HG03457 (cell line): ENCODE measurements around the gene EEF1AKMT4.

Experiments used
- ATAC-seq: cut with Tn5 transposase; IDR thresholded peaks from one replicate; pipeline ENCODE4 v1.9.1; 2021; ENCODE audit warnings: moderate number of reproducible peaks; ENCODE audit not compliant: unreplicated experiment

The EEF1AKMT4 gene

GRCh38 chr3:184249412-184250166, at the start of gene EEF1AKMT4:
Gene EEF1AKMT4 (plus strand): TSS chr3:184249672. CDS start chr3:184249695, 23 bp downstream.
- ATAC-seq: peak; percentile 84

DNA sequence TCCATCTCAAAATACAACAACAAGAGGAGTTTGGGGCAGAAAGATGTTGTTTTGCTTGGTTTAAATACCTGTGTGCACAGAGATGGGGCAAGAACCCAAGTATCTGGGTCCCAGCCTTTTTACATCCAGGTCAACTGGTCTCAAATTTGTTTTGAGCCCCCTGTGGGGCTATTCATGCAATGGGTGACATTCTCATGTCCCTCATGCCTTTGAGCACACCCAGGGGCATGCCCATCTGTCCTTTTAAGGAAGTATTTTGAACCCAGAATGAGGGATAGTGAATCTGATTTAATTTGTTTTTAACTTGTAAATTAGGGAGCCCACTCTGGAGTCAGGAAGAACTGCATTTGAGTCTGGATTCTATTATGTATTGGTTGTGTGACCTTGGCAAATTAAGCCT, 48.6 kb upstream of the EEF1AKMT4 start:
- no peak for ATAC-seq

GRCh38 chr3:184203526-184203925, 45.9 kb upstream of the EEF1AKMT4 start:
- no peak for ATAC-seq

GRCh38 chr3:184209146-184209923, 40.1 kb upstream of the EEF1AKMT4 start:
- ATAC-seq: no peak

GRCh38 chr3:184211297-184211696, 38.2 kb upstream of the EEF1AKMT4 start:
- ATAC-seq: no peak

- no peak for ATAC-seq
Observed at GRCh38 chr3:184211718-184212117, 37.8 kb upstream of the EEF1AKMT4 start.

DNA sequence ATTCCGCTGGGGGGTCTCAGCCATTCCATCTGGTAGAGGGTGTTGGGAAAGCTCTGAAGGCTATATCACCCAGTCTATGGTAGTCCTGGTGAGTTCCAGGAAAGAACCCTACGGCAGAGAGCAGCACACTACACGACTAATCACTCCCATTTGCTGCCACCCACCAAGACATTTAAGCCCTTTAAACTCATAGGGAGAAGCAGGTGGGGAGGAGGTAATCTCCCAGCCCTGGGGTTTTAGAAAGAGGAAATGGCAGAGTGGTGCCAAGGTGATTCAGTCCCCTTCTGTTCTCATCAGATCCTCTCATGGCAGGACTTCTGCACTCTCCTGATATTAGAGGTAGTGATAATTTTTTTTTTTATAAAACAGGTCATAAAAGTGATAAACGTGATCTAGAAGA, 30.7 kb upstream of the EEF1AKMT4 start:
- ATAC-seq: no peak

GRCh38 chr3:184222521-184222920, 27.0 kb upstream of the EEF1AKMT4 start:
- ATAC-seq: no peak

DNA sequence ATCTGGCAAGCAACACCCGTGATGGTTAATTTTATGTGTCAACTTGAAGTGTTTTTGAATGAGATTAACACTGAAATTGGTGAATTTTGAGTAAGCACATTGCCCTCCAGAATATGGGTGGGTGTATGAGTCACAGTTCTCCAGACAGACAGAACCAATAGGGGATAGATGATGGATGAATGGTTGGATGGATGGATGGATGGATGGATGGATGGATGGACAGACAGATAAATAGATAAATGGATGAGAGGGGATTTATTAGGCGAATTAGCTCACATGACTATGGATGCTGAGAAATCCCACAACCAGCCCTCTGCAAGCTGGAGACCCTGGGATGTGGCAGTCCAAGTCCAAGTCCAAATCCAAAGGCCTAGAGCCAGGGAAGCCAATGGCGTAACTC, 25.5 kb upstream of the EEF1AKMT4 start:
- ATAC-seq: no peak

- ATAC-seq: no peak
Observed at GRCh38 chr3:184227481-184227935, 22.0 kb upstream of the EEF1AKMT4 start.

GRCh38 chr3:184228376-184229137, 20.9 kb upstream of the EEF1AKMT4 start:
- no peak for ATAC-seq

GRCh38 chr3:184229394-184230080, 19.9 kb upstream of the EEF1AKMT4 start, which contains the start of gene VWA5B2:
Gene VWA5B2 (plus strand): TSS chr3:184229585. CDS start chr3:184230529, 944 bp downstream.
- peak; percentile 82 for ATAC-seq

- ATAC-seq: no peak
Observed at GRCh38 chr3:184230081-184230602, 19.3 kb upstream of the EEF1AKMT4 start.

DNA sequence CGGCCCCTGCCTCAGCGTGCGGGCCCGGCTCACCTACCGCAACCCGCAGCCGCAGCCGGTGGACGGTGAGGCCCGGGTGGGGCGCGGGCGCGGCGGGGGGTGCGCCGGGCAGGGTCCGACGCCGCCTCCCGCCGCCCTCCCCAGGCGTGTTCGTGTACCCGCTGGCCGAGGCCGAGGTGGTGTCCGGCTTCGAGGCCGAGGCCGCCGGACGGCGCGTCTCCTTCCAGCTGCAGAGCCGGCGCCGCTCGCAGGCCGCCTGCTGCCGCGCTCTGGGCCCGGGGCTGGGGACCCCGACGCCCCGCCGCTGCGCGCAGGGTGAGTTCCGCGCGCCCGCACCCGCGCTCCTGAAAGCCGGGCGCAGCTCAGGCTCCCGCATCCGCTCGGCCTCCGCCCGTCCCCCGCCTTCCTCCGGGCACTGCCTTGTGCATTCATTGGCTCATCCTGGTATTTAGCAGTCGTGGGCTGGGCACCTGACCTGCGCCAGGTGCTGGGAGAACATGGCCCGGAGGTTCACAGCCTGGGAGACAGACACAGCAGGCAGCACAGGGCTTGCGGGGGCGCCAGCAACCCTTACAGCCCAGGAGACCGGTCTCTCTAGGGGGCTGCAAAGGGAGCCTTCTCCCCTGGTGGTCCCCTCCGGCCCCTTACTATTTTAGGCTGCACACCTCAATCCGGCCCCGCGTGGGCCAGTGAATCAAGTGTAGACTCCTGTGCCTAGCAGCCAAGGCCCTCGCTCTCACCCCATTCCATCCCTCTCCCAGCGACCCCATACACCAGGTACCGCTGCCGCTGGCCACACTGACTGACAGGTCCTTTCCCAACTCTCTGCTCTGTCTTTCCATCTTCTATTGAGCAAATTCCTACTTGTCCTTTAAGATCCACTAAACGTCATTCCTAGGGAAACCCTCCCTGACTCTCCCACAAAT, 18.6 kb upstream of the EEF1AKMT4 start:
- ATAC-seq: no peak

GRCh38 chr3:184231671-184232070, 17.8 kb upstream of the EEF1AKMT4 start:
- ATAC-seq: no peak

DNA sequence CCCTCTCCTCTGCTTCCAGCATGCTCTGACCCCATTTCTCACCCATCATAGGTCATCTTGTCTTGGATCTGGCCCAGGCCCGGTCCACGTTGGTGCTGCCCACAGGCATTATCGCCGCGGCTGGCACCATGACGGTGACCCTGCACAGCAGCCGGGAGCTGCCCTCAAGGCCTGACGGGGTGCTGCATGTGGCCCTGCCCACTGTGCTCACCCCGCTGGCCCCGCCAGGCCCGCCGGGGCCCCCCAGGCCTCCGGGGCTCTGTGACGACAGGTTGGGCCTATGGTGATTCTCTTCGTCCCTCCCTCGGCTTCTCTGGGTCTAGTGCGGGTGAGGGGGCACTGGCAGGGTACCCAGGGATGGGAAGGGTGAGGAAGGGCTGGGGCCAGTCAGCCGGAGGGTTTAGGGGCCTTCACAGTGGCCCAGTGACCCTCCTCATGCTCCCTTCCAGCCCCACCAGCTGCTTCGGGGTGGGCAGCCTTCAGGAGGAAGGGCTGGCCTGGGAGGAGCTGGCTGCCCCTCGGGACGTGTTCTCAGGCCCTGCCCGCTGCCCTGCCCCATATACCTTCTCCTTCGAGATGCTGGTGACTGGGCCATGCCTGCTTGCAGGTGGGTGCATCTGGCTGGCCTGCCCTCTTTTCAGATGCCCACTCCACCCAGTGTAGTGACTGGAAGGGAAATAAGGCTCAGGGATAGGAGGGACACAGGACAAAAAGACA, 16.2 kb upstream of the EEF1AKMT4 start:
- ATAC-seq: no peak

- no peak for ATAC-seq
Observed at GRCh38 chr3:184234224-184234623, 15.2 kb upstream of the EEF1AKMT4 start.

- ATAC-seq: no peak
Observed at GRCh38 chr3:184234671-184235380, 14.6 kb upstream of the EEF1AKMT4 start.
